AG09309 (cell line): ENCODE data around the gene EMID1.
"Not testable (repeated sequence)": the region's sequence is repeated elsewhere in the genome, so short reads cannot be mapped to it uniquely, and the experiment has no call there.

Experiments used
- DNase-seq: peaks from one replicate; pipeline ENCODE4 v3.0.0-alpha.2; 2010; ENCODE audit warnings: low read depth
- H3K4me3 ChIP-seq: 2 replicates; pipeline ENCODE4 v1.5.1; 2011; ENCODE audit warnings: mild to moderate bottlenecking, low read depth, low read length, moderate library complexity; ENCODE audit not compliant: control insufficient read depth
- TF ChIP-seq, protein P1 (sequence below): IDR thresholded peaks from 2 replicates; pipeline ENCODE4 v1.5.1; 2011; ENCODE audit warnings: mild to moderate bottlenecking, low read depth, low read length, inconsistent platforms; ENCODE audit not compliant: insufficient read depth, control insufficient read depth; ENCODE audit errors: missing control alignments

The EMID1 gene

DNA sequence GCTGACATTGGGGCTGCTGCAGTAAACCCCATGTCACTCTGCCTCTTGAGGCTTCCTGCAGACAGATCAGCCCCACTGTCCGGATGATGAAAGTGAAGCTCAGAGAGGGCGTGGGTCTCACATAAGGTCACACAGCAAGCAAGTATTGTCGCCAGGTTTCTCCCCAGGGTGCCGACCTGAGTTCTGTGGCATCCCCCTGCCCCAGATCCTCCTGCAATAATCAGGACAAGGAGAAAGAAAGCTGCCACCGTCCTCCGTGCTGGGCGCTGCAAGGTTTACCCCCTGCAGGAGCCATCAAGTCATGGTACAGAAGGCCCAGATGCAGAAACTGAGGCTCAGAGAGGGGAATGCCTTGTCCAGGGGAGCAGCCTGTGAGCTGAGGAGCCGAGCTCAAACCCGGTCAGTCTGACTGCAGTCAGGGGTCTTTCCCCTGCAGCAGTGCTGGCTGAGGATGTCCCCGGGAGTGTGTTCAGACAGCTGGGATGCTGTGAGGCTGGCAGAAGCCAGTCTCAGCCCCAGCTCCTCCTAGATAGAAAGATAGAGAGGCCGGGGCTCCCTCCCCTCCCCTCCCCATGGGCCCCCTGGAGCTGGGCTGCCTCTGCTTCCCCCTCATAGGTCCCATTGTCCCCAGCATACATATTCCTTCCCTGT is 13.2 kb downstream of the EMID1 start:
- H3K4me3 ChIP-seq = no peak overlapping the region
- DNase-seq = no peak
- TF ChIP-seq, protein P1, sequence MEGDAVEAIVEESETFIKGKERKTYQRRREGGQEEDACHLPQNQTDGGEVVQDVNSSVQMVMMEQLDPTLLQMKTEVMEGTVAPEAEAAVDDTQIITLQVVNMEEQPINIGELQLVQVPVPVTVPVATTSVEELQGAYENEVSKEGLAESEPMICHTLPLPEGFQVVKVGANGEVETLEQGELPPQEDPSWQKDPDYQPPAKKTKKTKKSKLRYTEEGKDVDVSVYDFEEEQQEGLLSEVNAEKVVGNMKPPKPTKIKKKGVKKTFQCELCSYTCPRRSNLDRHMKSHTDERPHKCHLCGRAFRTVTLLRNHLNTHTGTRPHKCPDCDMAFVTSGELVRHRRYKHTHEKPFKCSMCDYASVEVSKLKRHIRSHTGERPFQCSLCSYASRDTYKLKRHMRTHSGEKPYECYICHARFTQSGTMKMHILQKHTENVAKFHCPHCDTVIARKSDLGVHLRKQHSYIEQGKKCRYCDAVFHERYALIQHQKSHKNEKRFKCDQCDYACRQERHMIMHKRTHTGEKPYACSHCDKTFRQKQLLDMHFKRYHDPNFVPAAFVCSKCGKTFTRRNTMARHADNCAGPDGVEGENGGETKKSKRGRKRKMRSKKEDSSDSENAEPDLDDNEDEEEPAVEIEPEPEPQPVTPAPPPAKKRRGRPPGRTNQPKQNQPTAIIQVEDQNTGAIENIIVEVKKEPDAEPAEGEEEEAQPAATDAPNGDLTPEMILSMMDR = no peak

DNA sequence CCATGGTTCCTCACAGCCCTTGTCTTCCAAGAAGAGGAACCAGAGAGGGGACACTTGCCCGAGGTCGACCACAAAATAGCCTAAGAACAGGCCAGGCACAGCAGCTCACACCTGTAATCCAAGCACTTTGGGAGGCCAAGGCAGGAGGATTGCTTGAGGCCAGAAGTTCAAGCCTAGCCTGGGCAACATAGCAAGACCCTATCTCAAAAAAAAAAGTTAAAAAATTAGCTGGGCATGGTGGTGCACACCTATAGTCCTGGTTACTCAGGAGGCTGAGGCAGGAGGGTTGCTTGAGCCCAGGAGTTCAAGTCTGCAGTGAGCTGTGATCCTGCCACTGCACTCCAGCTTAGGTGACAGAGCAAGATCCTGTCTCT is 13.7 kb downstream of the EMID1 start:
- not testable (repeated sequence) for DNase-seq, H3K4me3 ChIP-seq

DNA sequence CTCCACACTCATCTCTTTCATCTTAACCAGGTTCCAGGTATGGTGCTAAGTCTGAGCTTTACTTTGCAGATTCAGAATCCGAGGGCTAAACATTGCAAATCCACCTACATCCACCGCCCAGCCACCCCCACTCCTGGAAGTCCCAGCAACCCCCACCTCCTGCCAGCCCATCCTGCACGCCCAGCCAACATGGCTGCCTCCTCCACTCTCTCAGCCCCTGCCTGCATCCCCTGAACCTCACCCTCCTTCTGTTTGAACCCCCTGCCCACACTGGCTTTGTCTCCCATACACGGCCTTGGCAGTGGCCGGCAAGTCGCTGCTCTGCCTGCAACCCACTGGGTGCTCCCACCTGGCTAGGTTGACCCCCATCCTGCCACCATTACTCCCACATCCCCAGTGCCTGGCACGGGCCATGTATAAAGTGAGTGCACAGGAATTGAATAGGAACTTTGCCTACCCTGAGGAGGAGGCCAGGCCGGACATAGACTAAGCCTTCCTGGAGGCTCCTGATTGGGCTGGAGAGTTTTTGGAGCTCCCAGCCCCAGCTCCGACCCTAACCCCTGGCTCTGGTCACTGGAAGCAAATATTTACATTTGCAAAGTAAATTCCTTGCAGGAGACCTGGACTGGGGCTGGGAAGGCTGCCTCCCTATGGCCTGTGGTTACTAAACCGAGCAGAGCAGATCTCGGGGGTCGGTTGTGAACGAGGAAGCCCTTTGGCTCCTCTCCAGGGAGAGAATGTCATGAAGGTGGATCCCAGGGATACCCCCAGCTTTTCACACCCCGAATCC is 14.4 kb downstream of the EMID1 start:
- TF ChIP-seq, protein P1 = no peak
- no peak overlapping the region for H3K4me3 ChIP-seq
- no peak for DNase-seq

DNA sequence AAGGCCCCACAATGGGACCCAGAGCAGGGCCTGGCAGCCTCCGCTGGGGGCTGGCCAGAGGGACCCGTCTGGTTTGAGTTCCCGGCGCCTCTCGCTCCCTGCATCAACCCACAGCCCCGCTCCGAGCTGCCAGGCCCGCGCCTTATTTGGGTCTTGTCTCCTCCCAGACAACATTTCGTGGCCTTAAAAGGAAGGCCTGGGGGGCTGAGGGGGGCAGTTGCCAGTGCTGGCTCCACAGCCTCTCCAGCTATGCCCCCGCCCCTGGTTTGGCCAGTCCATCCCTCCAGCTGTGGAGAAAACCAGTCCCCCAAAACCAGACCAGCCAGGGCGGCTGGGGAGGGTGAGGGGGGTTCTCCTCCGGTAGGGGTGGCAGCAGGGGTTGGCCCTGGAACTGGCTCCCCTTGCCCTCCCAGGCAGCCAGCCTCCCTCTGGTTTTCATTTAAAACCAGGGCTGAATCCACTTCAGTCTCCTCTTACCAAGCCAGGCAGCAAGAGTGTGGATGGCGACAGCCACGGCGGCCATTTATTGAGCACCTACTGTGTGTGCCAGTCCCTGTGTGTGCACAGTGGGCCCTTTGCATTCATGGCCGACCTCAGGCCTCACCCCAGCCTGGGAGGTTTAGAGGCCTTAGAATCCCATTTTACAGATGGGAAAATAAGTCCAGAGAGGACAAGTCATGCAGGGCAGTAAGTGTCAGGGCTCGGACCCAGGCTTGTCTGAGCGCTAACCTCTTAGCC is 18.6 kb downstream of the EMID1 start:
- TF ChIP-seq, protein P1 = no peak
- no peak for DNase-seq

DNA sequence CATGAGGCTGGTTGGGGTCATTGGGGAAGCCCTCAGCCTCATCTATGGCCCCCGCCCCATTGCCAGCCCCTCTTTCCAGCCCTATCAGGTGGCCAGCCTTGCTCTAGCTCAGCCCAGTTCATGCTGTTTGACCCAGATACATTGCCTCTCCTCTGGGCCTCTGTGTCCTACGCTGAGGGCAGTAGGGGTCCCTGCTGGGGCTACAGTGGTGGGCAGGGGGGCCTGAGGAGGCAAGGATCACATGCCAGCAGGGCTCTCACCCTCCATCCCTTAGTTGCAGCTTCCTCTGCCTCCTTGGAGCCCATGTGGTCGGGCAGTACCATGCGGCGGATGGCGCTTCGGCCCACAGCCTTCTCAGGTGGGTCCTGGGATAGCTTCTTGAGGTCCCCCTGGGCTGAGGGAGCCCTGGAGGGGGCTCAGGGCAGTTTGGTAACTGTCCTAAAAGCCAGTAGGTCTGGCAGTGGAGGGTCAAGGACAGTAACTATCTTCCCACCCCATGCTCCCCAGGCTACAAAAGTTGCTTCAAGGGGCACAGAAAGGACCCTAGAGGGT is 19.2 kb downstream of the EMID1 start:
- DNase-seq = no peak
- TF ChIP-seq, protein P1 = no peak
- no peak overlapping the region for H3K4me3 ChIP-seq

More for the DNA sequence above, 18.6 kb downstream of the EMID1 start:
- H3K4me3 ChIP-seq = no peak overlapping the region

DNA sequence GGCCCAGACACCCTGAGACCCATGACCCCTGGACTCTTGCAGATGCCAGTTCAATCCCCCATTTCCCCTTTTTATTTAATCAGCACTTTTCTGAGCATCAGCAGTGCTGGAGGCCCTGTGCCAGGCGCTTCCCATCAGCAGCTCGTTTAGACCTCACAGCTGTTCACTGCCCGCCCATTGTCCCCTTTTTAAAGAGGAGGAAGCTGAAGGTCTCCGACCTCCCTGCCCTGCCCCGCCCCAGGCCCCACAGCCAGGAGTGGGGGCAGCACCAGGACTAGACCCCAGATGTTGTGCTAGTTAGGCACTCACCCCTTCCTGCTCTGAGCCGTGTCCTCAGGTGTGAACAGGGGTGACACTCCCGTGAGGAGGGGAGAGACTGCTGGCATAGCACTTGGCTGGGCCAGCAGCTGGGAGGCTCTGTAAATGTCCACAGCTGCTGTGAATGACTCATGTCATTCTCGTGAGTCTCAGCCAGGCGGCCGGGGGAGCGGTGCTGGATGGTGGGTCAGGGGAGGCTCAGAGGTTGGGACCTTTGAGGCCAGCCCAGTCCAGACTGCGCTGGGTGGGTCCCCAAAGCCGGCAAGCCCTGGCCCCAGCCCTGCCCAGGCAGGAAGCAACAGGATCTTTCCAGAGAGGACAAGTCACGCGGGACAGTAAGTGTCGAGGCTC is 19.9 kb downstream of the EMID1 start:
- TF ChIP-seq, protein P1 = no peak
- H3K4me3 ChIP-seq = no peak overlapping the region
- no peak for DNase-seq
